Prostate gland (tissue), 2 donors: ENCODE measurements around the gene ERCC6. TPM values are rescaled to one million over a fixed set of nuclear protein-coding genes. Genes with fewer than 3 reads are reported as not detected.

ENCODE experiments used
- DNase-seq: peaks from one replicate; pipeline ENCODE4 v3.0.0-alpha.2; 2019; ENCODE audit warnings: low spot score
- H3K27ac ChIP-seq, 2 donors: fragments of 200-600 bp; sonication (generic); 2 replicates each; pipeline ENCODE4 v1.5.1; 2017 to 2019
- H3K27me3 ChIP-seq: fragments of 200-600 bp; sonication (generic); replicated peaks from 2 replicates; pipeline ENCODE4 v1.5.1; 2019; ENCODE audit not compliant: insufficient read depth
- H3K36me3 ChIP-seq, 2 donors: fragments of 200-600 bp; sonication (generic); 1 replicate in 1 of 2; 2 replicates in 1 of 2; pipeline versions ENCODE4 v1.5.1 to v1.8.1; 2017 to 2019
- H3K4me1 ChIP-seq: fragments of 200-600 bp; sonication (generic); replicated peaks from 2 replicates; pipeline ENCODE4 v1.5.1; 2019
- H3K4me3 ChIP-seq, 2 donors: fragments of 200-600 bp; sonication (generic); 2 replicates each; pipeline ENCODE4 v1.5.1; 2017 to 2019
- H3K9me3 ChIP-seq: fragments of 200-600 bp; sonication (generic); 2 replicates; pipeline ENCODE4 v1.5.1; 2017
- CTCF ChIP-seq, 4 experiments: fragments of 200-600 bp in 2 of 4; fragments of 450-650 bp in 2 of 4; sonication (generic) in 2 of 4; IDR thresholded peaks; 1 replicate in 3 of 4; 2 replicates in 1 of 4; pipeline ENCODE4 v1.5.1; 2016 to 2019; ENCODE audit warnings: antibody characterized with exemption in 4 of 4, mild to moderate bottlenecking in 2 of 4, moderate library complexity in 2 of 4
- POLR2A ChIP-seq: fragments of 450-650 bp; IDR thresholded peaks from one replicate; pipeline ENCODE4 v1.6.1; 2016; ENCODE audit warnings: antibody characterized with exemption, mild to moderate bottlenecking
- POLR2AphosphoS5 ChIP-seq: sonication (generic); formaldehyde crosslinking; IDR thresholded peaks from one replicate; pipeline ENCODE4 v1.6.1; 2017; ENCODE audit warnings: antibody characterized with exemption
- WGBS: methylation state at CpG from one replicate; pipeline ENCODE4 v1.1.5; 2018; 5-methylcytosine and 5-hydroxymethylcytosine counted together
- intact Hi-C: fragments of 100-400 bp; cut with DNase I; formaldehyde crosslinking; loops from one replicate; pipeline ENCODE4 v1.14.2; 2022
- total RNA-seq, 2 donors: library from RNA; depleted of rRNA; stranded (reverse); fragments of >200 nt; gene quantifications; one replicate each; pipeline ENCODE4 v1.1.0, GENCODE V29; 2016

The ERCC6 gene
- total RNA-seq, 2 donors from 2014 or later = 18.5 to 45.5 TPM

DNA sequence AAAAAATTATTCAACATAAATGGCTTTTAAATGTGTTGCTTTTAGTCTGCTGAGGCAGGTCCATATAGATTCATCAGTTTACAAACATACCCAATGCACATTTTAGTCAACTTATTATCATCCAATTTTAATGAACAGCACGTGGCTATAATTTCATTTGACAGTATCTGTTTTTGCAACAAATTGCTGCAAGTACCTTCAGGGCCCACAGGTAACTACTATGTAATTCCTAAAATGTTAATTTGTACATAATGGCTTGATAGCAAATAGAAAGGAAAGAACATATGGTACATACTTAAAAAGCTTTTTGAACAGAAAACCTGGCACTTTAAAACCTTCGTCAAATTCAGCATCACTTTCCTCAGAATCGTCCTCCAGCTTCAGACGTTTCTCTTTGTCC lies 33.3 kb downstream of the ERCC6 start:
- WGBS = 85% methylated on average over 4 of the region's 4 CpGs
- no peaks in the 10 kb centered on the region for H3K36me3 ChIP-seq
- no peak for DNase-seq
- no peak overlapping the region for H3K27ac ChIP-seq
- H3K9me3 ChIP-seq = no peaks in the 10 kb centered on the region
- H3K4me3 ChIP-seq = no peak overlapping the region
- TF ChIP-seq POLR2A (no peak), CTCF (IDR thresholded peaks at IDR 0.05) (no peak), POLR2AphosphoS5 (no peak)
- no peaks in the 10 kb centered on the region for H3K4me1 ChIP-seq
- H3K27me3 ChIP-seq = no peaks in the 10 kb centered on the region
- intact Hi-C loops = no loop called here

DNA sequence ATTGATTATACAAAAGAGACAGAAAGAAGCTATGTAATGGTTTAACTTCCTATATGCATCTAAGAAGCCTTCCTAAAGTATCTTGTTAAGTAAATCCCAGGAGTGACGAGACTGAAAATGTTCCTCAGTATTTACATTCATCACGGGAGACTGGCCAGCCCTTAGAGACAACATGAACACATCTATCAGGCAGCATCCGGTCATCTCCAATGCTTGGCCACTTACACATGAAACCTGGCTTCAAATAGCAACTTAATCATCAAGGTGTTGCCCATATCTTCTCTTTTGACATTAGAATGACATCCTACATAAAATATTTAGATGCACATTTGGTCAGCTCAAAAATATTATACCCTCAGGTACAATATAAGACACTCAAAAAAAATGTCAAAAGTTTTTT lies 33.8 kb downstream of the ERCC6 start:
- Histone ChIP-seq H3K36me3 (no peaks in the 10 kb centered on the region), H3K27ac (no peak overlapping the region), H3K9me3 (no peaks in the 10 kb centered on the region), H3K27me3 (no peaks in the 10 kb centered on the region), H3K4me1 (no peaks in the 10 kb centered on the region), H3K4me3 (no peak overlapping the region)
- peak; percentile 68 for DNase-seq
- peak; percentile 68 for TF ChIP-seq POLR2AphosphoS5
- TF ChIP-seq POLR2A = no peak
- intact Hi-C loops = no loop called here
- 59% methylated on average over 3 of the region's 3 CpGs for WGBS

- no peak overlapping the region for H3K4me3 ChIP-seq
- intact Hi-C loops = no loop called here
- H3K27ac ChIP-seq = no peak overlapping the region
- H3K36me3 ChIP-seq = no peaks in the 10 kb centered on the region
- no peaks in the 10 kb centered on the region for H3K4me1 ChIP-seq
- 37% methylated on average over 1 of the region's 1 CpG for WGBS
- TF ChIP-seq POLR2A (no peak), CTCF (IDR thresholded peaks at IDR 0.05) (no peak), POLR2AphosphoS5 (no peak)
- no peaks in the 10 kb centered on the region for H3K27me3 ChIP-seq
- no peak for DNase-seq
- H3K9me3 ChIP-seq = no peaks in the 10 kb centered on the region
These were observed 34.4 kb downstream of the ERCC6 start for GRCh38 chr10:49504528-49504927.

DNA sequence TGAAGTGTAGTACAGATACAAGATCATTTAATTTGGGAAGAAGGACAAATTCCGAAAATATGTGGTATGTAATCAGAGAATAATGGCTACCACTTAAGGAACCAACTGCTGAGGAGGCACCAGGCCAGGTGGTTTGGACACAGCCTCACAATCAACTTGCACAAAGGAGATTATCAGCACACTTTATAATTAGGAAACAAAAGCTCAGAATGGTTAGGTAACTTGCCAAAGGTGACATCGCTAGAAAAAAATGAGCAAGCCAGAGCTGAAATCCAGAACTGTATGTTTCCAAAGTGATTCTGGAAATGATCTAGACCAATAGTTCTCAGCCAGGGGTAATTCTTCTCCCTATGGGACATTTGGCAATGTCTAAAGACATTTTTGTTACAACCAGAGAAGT lies 36.6 kb downstream of the ERCC6 start:
- TF ChIP-seq CTCF (IDR thresholded peaks at IDR 0.05) = no peak
- TF ChIP-seq POLR2A = no peak
- no peak for TF ChIP-seq POLR2AphosphoS5
- H3K27ac ChIP-seq = no peak overlapping the region
- 93% methylated on average over 2 of the region's 2 CpGs for WGBS
- intact Hi-C loops = no loop called here
- no peaks in the 10 kb centered on the region for H3K36me3 ChIP-seq
- H3K9me3 ChIP-seq = no peaks in the 10 kb centered on the region
- no peaks in the 10 kb centered on the region for H3K4me1 ChIP-seq
- H3K4me3 ChIP-seq = no peak overlapping the region
- no peak for DNase-seq
- no peaks in the 10 kb centered on the region for H3K27me3 ChIP-seq

- Histone ChIP-seq H3K4me3 (no peak overlapping the region), H3K27ac (no peak overlapping the region), H3K27me3 (no peaks in the 10 kb centered on the region), H3K4me1 (no peaks in the 10 kb centered on the region), H3K9me3 (no peaks in the 10 kb centered on the region), H3K36me3 (no peaks in the 10 kb centered on the region)
- WGBS = 65% methylated on average over 1 of the region's 1 CpG
- TF ChIP-seq POLR2AphosphoS5 = no peak
- TF ChIP-seq CTCF (IDR thresholded peaks at IDR 0.05) = no peak
- no peak for TF ChIP-seq POLR2A
- intact Hi-C loops = no loop called here
- DNase-seq = no peak
These were observed 38.5 kb downstream of the ERCC6 start for GRCh38 chr10:49500412-49500811.
